ENCODE measurements around the gene RPAP2. TPM values are rescaled to one million over a fixed set of nuclear protein-coding genes. Genes with fewer than 3 reads are reported as not detected.

Gene RPAP2
- total and polyA plus RNA-seq, 2 of the 8 experiments (the other 6 are each of a cell fraction or from before 2014, with no cell fraction given): 7.9 to 28.4 TPM

GRCh38 chr1:92340154-92340553 is 41.3 kb downstream of the RPAP2 start (continued):
- no peak for TF ChIP-seq CTBP2 (IDR thresholded peaks at IDR 0.05; ENCODE audit: borderline replicate concordance, insufficient read depth, insufficient read length, low read length)
- no peak for TF ChIP-seq CEBPB (IDR thresholded peaks at IDR 0.05; ENCODE audit: low read depth, low read length)

Measured in H1 (cell line).